Measurements from ENCODE around the gene CPNE1. TPM values are rescaled to one million over a fixed set of nuclear protein-coding genes. Genes with fewer than 3 reads are reported as not detected.

CPNE1 gene
- polyA plus RNA-seq, 5 donors = 140 to 259 (median 202) TPM

DNA sequence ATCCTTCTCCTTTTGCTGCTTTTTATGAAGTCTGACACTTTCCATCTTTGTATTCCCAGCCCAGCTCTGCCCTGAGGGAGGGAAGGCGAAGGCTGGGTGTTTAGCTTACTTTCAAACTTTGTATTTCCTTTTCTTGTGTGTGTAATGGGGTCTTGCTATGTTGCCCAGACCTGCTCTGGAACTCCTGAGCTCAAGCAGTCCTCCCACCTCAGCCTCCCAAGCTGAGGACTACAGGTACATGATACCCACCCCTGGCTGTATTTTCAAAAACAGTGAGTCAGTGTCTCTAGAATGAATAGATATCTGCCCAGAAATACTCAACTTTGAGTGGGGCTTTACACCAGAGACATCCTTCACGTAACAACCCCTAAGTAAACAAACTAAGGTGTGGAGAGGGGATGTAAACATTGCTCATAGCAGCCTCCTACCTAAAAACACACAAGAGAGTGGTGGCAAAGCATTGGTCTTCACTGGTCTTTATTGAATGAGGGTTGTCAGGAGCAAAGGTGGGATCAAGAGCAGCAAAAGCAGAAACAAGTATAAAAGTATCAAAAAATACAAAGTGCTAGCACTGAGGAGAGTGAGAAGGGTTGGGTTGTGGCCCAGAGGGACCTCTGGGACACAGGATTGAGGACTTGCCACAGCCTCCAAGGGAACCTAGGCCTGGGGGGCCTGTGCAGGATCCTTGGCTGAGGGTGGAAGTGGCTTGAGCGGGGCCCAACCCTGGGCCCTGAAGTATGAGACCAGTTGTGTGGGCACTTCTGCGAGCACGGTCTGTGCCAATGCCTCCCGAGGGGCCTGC lies 38.9 kb downstream of the CPNE1 start:
- DNase-seq = no peak

GRCh38 chr20:35621560-35621946 lies 43.1 kb downstream of the CPNE1 start:
- no peak for DNase-seq

DNA sequence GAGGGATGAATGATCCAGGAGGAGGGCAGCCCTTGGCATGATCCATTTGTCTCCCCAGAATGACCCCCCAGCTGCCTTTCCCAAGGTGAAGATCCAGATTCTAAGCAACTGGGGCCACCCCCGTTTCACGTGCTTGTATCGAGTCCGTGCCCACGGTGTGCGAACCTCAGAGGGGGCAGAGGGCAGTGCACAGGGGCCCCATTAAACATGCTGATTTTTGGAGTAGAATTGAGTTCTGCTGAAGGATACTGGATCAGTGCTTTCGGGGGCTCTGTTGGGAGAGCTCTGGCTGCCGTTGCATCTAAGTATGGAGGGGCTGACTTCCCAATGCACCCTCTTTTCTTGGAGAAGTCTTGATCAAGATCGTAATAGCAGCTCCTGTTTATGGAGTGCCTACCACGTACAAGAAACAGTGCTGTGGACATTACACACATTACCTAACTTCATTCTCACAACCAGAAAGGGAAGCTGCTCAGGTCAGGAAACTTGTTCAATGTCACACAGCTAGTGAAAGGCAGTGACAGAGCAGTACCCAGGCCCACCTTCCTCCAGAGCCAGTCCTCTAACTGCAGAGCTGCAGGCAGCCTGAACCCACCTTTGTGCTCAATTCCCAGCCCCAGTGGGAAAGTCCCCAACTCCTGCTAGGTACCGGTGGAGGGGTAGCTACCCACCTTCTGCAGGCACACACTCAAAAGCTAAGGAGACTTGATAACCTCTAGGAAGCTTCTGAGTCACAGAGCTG lies 43.7 kb downstream of the CPNE1 start:
- no peak for DNase-seq

DNA sequence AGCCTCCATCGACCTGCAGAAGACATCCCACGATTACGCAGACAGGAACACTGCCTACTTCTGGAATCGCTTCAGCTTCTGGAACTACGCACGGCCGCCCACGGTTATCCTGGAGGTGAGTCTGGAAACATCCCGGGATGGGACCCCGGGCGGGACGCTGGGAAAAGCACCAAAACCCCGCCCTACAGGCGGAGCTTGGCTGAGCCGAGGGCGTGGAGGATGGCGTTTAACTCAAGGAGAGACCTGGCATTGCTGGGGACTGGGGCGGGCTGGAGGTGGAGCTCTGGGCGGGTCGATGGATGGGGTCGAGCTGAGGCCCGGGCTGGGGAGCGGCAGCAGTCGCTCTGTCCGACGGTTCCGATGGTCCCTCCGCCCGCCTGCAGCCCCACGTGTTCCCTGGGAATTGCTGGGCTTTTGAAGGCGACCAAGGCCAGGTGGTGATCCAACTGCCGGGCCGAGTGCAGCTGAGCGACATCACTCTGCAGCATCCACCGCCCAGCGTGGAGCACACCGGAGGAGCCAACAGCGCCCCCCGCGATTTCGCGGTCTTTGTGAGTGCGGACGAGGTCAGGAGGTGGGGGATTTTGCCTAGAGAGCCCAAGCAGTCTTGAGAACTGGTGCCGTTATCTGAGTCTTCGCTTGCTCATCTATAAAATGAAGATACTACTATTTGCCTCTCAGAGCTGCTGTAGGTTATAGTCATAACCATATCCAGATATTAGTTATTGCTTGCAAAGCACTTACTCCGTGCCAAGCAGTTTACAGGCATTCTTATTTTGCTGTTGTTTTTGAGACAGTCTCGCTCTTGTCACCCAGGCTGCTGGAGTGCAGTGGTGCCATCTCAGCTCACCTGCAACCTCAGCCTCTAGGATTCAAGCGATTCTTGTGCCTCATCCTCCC lies 45.3 kb downstream of the CPNE1 start:
- peak; percentile 62 to 64 for DNase-seq

DNA sequence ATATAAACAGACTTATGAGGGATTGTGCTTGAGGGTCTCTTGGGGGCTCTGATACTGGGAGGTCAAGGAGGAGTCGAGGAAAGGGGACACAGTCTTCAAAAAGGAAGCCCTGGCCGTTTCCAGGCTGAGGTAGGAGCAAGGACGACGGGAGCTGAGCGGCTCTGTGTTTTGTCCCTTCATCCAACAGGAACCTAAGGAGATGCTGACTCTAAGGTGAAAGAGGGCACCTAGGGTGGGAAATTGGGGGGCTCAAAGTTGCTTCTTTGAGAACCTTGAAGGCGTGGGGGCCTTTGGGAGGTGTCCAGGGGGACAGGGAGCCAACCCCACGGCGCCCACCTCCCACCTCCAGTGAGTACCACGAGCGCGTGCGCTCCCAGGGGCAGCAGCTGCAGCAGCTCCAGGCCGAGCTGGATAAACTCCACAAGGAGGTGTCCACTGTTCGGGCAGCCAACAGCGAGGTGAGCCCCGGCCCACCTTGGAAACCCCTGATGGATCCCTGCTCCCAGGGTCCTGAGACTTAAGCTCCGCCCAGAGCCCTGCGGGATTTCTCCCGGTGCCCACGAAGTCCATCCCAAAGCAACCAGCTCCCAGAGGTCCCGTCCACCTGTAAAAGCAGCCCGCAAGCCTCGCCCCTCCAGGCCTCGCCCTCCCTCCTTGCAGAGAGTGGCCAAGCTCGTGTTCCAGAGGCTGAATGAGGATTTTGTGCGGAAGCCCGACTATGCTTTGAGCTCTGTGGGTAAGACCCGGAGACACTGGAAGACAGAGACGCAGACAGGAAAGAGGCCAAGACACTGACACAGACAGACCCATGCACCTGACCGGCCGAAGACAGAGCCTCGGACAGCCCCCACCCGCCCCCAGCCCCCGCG lies 46.2 kb downstream of the CPNE1 start:
- DNase-seq = no peak

DNA sequence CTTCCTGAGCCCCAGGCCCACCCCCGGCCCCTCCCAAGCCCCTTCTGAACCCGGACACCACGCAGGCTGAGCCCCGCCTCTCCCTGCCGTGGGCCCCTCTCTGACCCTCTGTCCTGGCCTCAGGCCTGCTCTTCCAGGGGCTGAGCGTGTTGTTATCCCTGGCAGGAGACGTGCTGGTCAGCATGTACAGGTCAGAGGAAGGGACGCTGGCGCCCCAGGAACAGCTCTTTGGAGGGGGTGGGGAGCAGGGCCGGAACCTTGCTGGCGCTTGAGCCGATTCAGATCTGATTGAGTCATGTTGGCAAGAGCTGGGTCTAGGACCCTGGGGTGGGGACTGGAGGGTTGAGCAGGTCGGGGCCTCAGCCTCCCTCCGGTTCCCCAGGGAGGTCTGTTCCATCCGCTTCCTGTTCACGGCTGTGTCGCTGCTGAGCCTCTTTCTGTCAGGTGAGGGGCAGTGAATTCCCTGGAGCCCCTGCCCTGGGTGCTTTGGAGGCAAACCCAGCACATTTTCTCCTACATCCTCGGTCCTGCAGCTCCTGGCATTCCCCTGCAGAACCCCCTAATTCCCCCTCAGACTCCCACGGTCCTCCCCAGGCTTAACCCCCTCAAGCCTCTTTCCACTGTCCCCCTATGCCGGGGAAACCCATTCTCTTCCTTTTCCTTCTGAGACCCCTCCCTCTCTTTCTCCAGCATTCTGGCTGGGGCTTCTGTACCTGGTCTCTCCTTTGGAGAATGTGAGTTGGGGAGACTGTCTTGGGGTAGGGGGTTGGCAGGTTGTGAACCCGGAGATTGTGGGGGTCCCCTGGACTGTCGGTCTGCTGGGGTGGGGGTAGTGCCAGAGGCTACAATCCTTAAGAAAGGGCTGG lies 47.1 kb downstream of the CPNE1 start:
- peak; percentile 30 to 46 for DNase-seq

GRCh38 chr20:35616465-35617396 lies 48.0 kb downstream of the CPNE1 start:
- DNase-seq = peak; percentile 49 to 57

DNA sequence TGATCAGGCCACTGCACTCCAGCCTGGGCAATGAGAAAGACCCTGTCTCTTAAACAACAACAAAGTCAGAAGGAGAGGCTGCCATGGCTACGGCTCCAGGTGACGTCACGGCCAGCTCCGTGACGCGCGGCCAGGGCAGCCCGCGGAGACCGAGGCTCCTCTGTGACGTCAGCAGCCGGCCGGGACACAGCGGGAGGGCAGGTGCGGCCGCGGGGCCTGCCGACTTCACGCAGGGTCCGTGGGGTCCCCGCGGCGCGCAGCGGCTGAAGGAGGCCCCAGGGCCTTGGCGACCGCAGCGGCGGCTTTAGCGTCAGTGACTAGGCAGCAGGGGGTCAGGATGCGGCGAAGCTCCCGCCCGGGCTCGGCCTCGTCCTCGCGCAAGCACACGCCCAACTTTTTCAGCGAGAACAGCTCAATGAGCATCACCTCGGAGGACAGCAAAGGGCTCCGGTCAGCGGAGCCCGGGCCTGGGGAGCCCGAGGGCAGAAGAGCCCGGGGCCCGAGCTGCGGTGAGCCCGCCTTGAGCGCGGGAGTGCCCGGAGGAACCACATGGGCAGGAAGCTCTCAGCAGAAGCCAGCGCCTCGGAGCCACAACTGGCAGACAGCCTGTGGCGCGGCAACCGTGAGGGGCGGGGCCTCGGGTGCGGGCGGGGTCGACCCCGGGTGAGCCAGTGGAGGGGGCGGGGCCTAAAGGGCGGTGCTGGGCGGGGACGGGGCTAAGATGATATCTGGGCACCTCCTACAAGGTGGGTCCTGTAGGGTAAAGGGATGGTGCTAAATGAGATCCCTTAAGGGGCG lies 48.8 kb downstream of the CPNE1 start, which contains the start of gene SPAG4:
SPAG4 (plus strand) TSS at position 163 of the 798 bp plus-strand sequence; CDS start at position 338, 175 bp downstream.
- DNase-seq = peak; percentile 90 to 91

- DNase-seq = no peak
Measured at GRCh38 chr20:35611482-35611881, 53.2 kb downstream of the CPNE1 start.

DNA sequence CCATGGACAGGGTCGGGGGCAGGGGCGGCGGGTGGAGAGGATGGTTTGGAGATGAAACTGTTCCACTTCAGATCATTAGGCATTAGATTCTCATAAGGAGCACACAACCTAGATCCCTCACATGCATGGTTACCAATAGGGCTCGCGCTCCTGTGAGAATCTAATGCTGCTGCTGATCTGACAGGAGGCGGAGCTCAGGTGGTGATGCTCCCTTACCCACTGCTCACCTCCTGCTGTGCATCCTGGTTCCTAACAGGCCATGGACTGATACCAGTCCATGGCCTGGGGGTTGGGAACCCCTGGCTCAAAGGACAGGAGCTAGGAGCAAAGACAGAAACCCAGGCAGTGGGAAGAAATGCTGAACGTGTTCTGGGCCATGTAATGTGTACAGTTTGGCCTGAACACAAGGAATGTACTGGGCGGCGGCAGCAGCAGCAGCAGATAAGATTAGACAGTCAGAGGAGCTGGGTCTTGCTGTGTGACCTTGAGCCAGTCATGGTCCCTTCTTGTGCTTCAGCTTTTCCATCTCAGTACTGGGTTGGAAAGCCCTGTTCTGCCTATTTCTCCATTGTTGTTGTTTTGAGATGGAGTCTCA lies 53.8 kb downstream of the CPNE1 start:
- DNase-seq = no peak

- DNase-seq = no peak
Measured at GRCh38 chr20:35607003-35607735, 57.5 kb downstream of the CPNE1 start.

GRCh38 chr20:35606127-35606526 lies 58.6 kb downstream of the CPNE1 start:
- no peak for DNase-seq

GRCh38 chr20:35604449-35604747 lies 60.3 kb downstream of the CPNE1 start:
- DNase-seq = no peak

GRCh38 chr20:35603695-35604448 lies 60.8 kb downstream of the CPNE1 start:
- DNase-seq = no peak

DNA sequence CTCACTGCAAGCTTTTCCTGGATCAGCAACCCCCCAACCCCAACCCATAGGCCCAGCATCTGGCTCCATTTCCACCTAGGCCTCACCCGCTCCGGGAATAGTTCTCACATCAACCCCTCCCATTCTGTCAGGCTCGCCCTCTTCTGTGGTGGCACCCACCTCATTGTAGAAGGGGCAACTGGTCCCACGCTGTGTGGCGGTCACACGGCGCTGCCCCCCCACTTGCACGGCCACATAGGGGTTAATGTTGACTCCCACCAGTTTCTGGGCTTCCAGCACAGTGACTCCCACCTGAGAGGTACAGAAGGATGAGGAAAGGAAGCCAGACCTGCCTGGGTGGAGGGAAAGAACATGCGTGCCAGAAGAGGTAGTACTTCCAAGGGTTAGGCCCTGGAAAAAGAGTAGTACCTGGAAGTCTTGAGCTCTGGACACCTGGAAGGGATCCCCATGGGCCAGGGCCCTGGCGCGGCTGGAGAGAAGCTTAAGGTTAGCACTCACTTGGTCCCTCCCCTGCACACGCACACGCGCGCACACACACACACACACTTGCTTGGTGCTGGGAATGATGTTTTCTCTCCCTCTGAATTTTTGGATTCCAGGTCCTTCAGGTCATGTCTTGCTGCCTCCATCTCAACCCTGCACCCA lies 61.7 kb downstream of the CPNE1 start:
- no peak for DNase-seq

DNA sequence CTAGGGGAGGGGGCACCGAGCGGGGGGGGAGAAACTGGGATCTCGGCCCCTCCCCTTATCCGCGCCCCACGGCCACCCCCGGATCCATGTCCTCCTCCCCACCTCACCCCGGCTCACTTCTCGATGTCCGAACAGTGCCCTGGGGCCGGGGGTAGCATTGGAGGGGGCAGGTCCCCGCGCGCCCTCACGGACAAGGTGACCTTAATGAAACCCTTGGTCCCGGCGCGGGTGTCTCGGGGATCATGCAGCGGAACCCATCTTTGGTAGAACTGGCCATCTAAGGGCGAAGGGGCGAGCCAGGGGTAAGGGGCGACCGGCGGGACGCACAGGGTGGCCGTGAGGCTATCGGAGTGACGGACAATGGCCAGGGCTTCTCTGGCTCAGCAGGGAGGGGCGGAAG lies 62.7 kb downstream of the CPNE1 start:
- no peak for DNase-seq

Measured in right lung (tissue), 5 donors.